SH-SY5Y (cell line): ENCODE measurements around the gene HNF4A.

Experiments
- GATA2 ChIP-seq: IDR thresholded peaks from 2 replicates; pipeline ENCODE4 v1.6.1; 2011; ENCODE audit warnings: mild to moderate bottlenecking, low read depth, low read length
- GATA3 ChIP-seq: IDR thresholded peaks from 2 replicates; pipeline ENCODE4 v1.6.1; 2011; ENCODE audit warnings: low read depth, mild to moderate bottlenecking, low read length, moderate library complexity

- TF ChIP-seq GATA2 (no peak), GATA3 (no peak)
Observed at GRCh38 chr20:44364780-44365179, 9.3 kb downstream of the HNF4A start.
